GM20431 (cell line): ENCODE measurements around the gene TRIP6.

Experiments used
- in situ Hi-C: fragments of 300-500 bp; cut with MseI, MboI; formaldehyde crosslinking; loops from one replicate; pipeline ENCODE4 v1.15.0; 2020; ENCODE audit warnings: low sequenced_read_pairs; ENCODE audit not compliant: unreplicated experiment

The TRIP6 gene, protein sequence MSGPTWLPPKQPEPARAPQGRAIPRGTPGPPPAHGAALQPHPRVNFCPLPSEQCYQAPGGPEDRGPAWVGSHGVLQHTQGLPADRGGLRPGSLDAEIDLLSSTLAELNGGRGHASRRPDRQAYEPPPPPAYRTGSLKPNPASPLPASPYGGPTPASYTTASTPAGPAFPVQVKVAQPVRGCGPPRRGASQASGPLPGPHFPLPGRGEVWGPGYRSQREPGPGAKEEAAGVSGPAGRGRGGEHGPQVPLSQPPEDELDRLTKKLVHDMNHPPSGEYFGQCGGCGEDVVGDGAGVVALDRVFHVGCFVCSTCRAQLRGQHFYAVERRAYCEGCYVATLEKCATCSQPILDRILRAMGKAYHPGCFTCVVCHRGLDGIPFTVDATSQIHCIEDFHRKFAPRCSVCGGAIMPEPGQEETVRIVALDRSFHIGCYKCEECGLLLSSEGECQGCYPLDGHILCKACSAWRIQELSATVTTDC

GRCh38 chr7:100867040-100867775 is at the start of gene TRIP6:
Gene TRIP6, plus strand, starts transcription at chr7:100867387. Its CDS starts 111 bp downstream, at chr7:100867498.
- in situ Hi-C loops: no loop called here

- in situ Hi-C loops: no loop called here
Measured at GRCh38 chr7:100818366-100818765, 48.8 kb upstream of the TRIP6 start.

GRCh38 chr7:100818825-100819224 is 48.4 kb upstream of the TRIP6 start:
- in situ Hi-C loops: no loop called here

- in situ Hi-C loops: no loop called here
Measured at GRCh38 chr7:100819586-100819985, 47.6 kb upstream of the TRIP6 start.

- in situ Hi-C loops: no loop called here
Measured at GRCh38 chr7:100822236-100823139, 44.7 kb upstream of the TRIP6 start.

DNA sequence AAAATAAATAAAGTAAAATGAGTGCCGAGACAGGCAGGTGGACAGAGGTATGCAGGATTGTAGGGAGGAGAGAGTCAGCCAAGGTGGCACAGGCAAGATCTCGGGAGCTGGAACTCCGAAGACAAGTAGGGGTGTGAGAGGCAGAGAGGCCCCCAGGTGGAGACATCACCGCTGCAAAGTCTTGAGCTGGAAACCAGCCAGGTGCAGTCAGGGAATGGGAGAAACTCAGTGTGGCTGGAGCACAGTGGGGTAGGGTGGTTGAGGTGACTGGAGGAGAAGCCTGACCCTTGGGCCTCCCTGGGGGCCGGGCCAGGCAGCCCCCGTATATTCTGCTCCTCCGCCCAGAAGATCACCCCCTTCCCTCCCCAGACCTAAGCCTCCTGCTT is 44.1 kb upstream of the TRIP6 start:
- in situ Hi-C loops: no loop called here

DNA sequence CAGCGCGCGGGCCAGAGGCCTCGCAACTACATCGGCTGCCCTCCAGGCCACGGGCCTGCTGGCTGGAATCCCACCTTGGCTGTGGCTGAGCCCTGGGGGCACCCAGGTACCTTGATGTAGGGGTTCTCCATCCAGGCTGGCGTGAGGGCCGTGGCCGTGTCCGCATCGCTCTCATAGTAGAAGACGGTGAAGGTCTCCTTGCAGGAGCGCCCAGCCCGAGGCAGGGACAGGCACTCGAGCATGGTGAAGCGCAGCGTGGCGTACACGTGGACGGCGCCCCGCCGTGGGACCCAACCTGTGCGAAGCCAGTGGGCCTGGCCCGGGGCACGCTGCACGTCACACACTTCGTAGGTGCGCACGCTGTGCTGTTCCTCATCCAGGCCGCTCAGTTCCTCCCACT is 43.7 kb upstream of the TRIP6 start:
- in situ Hi-C loops: no loop called here

- in situ Hi-C loops: no loop called here
Measured at GRCh38 chr7:100824499-100825214, 42.5 kb upstream of the TRIP6 start.

- in situ Hi-C loops: no loop called here
Measured at GRCh38 chr7:100825215-100825671, 41.9 kb upstream of the TRIP6 start.

GRCh38 chr7:100825751-100826513 is 41.3 kb upstream of the TRIP6 start:
- in situ Hi-C loops: no loop called here

DNA sequence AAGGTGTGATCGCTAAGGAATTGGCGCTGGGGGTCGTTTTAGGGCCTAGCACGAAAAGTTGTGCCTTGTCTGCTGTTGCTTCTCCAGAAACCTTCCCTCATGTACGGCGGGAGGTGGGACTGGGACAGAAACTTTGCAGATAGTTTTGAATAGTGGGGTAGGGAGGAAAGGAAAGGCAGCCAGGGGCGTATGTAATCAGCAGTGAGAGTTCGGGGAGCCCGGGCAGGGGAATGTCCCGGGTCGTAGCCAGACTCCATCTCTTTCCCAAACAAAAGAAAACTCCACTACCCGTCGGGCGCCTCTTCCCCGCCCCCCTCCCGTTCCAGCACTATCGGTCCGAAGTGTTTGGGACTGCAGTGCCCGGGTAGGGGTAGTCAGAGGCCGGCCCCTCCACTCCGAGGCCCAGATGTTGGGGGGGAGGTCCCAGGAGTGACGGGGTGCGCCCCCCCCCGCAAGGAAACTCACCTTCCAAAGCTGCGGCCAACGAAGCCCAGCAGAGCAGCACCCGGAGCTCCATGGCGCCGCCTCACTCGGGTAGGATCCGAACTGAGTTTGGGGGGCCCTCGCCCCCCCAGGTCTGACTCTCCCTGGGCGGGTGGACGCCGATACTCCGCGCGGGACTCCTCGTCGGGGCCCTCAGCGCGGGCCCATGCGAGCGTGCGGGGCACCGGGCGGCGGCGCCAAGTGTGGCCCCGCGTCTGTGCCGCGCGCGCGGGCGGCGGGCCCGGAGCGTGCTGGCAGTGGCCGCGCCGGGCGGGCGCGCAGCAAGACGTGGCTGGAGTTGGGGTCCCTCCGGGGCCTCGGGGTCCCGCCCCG is 40.5 kb upstream of the TRIP6 start:
- in situ Hi-C loops: no loop called here

DNA sequence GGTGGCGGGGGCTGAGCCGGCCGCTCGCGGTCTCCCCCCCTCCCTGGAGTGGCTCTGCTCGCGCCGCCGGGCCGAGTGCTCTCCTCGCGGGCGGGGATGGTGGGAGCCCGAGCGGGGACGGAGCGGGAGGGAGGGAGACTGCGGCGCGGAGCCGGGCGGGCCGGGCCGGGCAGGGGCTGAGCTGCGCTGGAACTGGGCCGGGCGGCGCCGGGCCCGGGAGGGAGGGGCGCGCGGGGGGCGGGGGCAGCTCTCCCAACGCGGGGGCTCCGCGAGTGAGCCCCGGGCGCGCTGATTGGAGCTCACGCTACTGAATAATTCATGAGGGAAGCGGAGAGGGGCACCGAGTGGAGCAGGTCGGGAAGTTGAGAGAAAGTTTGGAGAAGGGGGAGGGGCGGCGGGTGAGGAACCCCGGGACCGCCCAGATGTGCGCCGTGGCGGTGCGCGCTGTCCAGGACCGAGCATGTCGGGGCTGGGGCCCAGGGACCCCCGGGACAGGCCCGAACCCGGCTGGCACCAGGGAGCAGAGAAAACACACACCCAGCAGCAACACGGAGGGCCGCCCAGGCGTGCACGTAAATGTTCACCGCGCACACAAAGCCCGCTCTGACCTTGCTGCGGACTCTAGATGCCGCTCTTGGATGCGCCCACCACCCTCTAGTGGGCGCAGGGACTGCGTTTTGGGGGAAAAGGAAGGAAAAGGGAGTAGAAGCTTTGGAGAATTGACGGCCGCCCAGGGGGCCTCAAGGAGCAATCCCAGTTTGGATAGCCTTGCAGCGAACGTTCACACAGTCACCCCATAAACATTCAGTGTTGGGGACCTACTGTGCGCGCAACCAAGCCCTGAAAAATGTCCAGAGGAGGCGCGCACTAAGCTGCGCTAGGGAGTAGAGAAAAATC is 39.6 kb upstream of the TRIP6 start, which contains the start of gene EPHB4:
Gene EPHB4 (minus strand): TSS at position 194 of the 897 bp plus-strand sequence. CDS start 493 bp downstream, outside the sequence.
- in situ Hi-C loops: no loop called here

GRCh38 chr7:100829150-100829716 is 38.0 kb upstream of the TRIP6 start:
- in situ Hi-C loops: no loop called here

DNA sequence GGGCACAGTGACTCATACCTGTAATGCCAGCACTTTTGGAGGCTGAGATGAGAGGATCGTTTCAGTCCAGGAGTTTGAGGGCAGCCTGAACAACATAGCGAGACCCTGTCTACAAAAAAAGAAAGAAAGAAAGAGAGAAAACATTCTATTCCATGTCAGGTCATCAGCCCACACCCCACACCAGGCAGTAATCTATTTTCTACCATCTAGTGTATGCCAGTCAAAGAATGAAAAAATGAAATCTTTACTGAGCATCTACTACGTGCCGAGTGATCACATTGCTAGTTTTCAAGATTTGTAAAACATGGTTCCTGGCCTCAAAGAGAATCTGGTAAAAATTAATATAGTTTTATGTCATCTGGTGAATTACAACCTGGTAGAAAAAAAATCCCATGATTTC is 36.8 kb upstream of the TRIP6 start:
- in situ Hi-C loops: no loop called here

DNA sequence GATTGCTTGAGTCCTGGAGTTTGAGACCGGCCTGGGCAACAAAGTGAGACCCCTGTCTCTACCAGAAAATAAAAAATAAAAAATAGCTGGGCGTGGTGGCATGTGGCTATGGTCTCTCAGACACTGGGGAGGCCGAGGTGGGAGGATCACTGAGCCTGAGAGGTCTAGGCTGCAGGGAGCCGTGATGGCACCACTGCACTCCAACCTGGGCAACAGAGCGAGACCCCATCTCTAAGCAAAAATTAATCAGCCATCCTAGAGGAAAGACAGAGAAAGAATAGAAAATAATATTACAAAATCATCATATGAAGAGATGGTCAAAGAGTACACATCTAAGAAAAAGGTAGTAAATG is 34.9 kb upstream of the TRIP6 start:
- in situ Hi-C loops: no loop called here

GRCh38 chr7:100835903-100836811 is 31.0 kb upstream of the TRIP6 start:
- in situ Hi-C loops: no loop called here
